Measurements from ENCODE around the gene TEAD2.
"Not testable (repeated sequence)": the region's sequence is repeated elsewhere in the genome, so short reads cannot be mapped to it uniquely, and the experiment has no call there.

The TEAD2 gene

GRCh38 chr19:49328741-49329140, 33.5 kb downstream of the TEAD2 start:
- Histone ChIP-seq H3K27me3 (ENCODE audit: insufficient read depth, low read length) (no peaks in the 10 kb centered on the region), H3F3A (ENCODE audit: insufficient read depth, low read length) (0 out of 2 replicates have a peak, but pooled peaks cover 4% of the 10 kb centered on the region), H3K79me2 (ENCODE audit: insufficient read depth, low read length) (no peaks in the 10 kb centered on the region), H3K9me2 (ENCODE audit: low read depth, low read length) (no peaks in the 10 kb centered on the region), H3K27ac (ENCODE audit: low read depth, low read length, poor library complexity, severe bottlenecking) (peak overlapping the region; percentile 96), H3K4me1 (ENCODE audit: insufficient read depth, low read length, severe bottlenecking) (peaks cover 81% of the 10 kb centered on the region), H4K20me1 (ENCODE audit: insufficient read depth, low read length) (no peaks in the 10 kb centered on the region), H3K4me2 (ENCODE audit: low read length) (peak overlapping the region; percentile 50), H3K9me3 (ENCODE audit: low read length) (peaks cover under 1% of the 10 kb centered on the region; the same call in 1 of the 2 replicates), H3K36me3 (ENCODE audit: insufficient read depth, low read length) (peaks cover 10% of the 10 kb centered on the region; the same call in 1 of the 2 replicates), H2AFZ (ENCODE audit: low read length) (no peak overlapping the region), H3K4me3 (ENCODE audit: low read depth, low read length, poor library complexity, severe bottlenecking) (peak overlapping the region; percentile 42), H3K9ac (ENCODE audit: low read length) (peak overlapping the region; percentile 33; the same call in 1 of the 2 replicates)
- TF ChIP-seq, protein P1, sequence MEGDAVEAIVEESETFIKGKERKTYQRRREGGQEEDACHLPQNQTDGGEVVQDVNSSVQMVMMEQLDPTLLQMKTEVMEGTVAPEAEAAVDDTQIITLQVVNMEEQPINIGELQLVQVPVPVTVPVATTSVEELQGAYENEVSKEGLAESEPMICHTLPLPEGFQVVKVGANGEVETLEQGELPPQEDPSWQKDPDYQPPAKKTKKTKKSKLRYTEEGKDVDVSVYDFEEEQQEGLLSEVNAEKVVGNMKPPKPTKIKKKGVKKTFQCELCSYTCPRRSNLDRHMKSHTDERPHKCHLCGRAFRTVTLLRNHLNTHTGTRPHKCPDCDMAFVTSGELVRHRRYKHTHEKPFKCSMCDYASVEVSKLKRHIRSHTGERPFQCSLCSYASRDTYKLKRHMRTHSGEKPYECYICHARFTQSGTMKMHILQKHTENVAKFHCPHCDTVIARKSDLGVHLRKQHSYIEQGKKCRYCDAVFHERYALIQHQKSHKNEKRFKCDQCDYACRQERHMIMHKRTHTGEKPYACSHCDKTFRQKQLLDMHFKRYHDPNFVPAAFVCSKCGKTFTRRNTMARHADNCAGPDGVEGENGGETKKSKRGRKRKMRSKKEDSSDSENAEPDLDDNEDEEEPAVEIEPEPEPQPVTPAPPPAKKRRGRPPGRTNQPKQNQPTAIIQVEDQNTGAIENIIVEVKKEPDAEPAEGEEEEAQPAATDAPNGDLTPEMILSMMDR (IDR thresholded peaks at IDR 0.05; ENCODE audit: low read length): no peak
- TF ChIP-seq EZH2 (IDR thresholded peaks at IDR 0.05; ENCODE audit: borderline replicate concordance, low read length): no peak

DNA sequence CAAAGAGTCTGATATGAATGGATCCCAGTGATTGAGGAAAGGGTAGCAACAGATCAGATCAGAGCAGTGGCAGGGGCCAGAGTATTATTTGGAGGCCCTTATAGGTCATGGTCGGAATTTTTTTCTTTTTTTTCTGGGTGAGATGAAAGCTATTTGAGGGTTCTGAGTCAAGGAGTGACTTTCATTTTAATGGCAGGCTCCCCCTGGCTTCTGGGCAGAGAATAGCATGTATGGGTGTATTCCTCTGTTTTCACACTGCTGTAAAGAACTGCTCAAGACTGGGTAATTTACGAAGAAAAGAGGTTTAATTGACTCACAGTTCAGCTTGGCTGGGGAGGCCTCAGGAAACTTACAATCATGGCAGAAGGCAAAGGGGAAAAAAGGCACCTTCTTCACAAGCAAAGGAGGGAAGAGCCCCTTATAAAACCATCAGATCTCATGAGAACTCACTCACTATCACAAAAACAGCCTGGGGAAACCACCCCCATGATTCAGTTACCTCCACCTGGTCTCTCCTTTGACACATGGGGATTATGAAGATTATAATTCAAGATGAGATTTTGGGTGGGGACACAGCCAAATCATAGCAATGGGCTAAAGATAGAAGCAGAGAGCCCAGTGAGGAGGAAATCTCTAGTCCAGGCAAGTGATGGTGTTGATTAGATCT, 34.2 kb downstream of the TEAD2 start:
- no peak overlapping the region for H2AFZ ChIP-seq (ENCODE audit: low read length)
- TF ChIP-seq, protein P1 (IDR thresholded peaks at IDR 0.05; ENCODE audit: low read length): peak; percentile 77
- no peak for TF ChIP-seq EZH2 (IDR thresholded peaks at IDR 0.05; ENCODE audit: borderline replicate concordance, low read length)
- peaks cover 5% of the 10 kb centered on the region; the same call in 1 of the 2 replicates for H3K9me3 ChIP-seq (ENCODE audit: low read length)
- no peaks in the 10 kb centered on the region for H3K27me3 ChIP-seq (ENCODE audit: insufficient read depth, low read length)
- H3K27ac ChIP-seq (ENCODE audit: low read depth, low read length, poor library complexity, severe bottlenecking): peak overlapping the region; percentile 96
- no peaks in the 10 kb centered on the region for H4K20me1 ChIP-seq (ENCODE audit: insufficient read depth, low read length)
- H3F3A ChIP-seq (ENCODE audit: insufficient read depth, low read length): 0 out of 2 replicates have a peak, but pooled peaks cover 7% of the 10 kb centered on the region
- H3K9ac ChIP-seq (ENCODE audit: low read length): peak overlapping the region; percentile 33; the same call in 1 of the 2 replicates
- H3K4me3 ChIP-seq (ENCODE audit: low read depth, low read length, poor library complexity, severe bottlenecking): peak overlapping the region; percentile 42
- no peaks in the 10 kb centered on the region for H3K9me2 ChIP-seq (ENCODE audit: low read depth, low read length)
- peaks cover 74% of the 10 kb centered on the region for H3K4me1 ChIP-seq (ENCODE audit: insufficient read depth, low read length, severe bottlenecking)
- H3K36me3 ChIP-seq (ENCODE audit: insufficient read depth, low read length): peaks cover 14% of the 10 kb centered on the region; the same call in 1 of the 2 replicates
- peak overlapping the region; percentile 50 for H3K4me2 ChIP-seq (ENCODE audit: low read length)
- H3K79me2 ChIP-seq (ENCODE audit: insufficient read depth, low read length): no peaks in the 10 kb centered on the region

DNA sequence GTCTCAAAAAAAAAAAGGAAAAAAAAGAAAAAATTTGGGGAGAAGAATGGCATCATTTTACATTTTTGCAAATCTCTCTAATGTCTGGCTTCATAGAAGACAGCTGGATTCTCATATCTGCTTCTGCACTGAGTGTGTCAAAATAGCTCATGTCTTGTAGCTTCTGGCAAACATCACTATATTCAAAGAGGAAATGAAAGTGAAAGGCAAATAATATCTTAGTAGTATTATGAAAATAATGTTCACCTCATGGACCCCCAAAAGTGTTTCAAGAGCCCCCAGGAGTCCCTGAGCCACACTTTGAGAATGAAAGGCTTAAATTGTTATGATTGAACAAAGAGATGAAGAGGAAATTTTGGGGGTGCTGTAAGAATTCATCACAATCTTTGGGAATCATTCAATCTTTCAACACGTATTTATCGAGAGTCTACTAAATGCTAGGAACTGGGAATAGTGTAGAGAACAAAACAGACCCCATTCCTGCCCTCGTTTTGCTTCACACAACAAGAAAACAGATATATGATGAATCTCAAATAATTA, 36.0 kb downstream of the TEAD2 start:
- TF ChIP-seq, protein P1 (IDR thresholded peaks at IDR 0.05; ENCODE audit: low read length): no peak
- no peak for TF ChIP-seq EZH2 (IDR thresholded peaks at IDR 0.05; ENCODE audit: borderline replicate concordance, low read length)
- Histone ChIP-seq H3K79me2 (ENCODE audit: insufficient read depth, low read length) (no peaks in the 10 kb centered on the region), H3K9me3 (ENCODE audit: low read length) (peaks cover 8% of the 10 kb centered on the region; the same call in 1 of the 2 replicates), H4K20me1 (ENCODE audit: insufficient read depth, low read length) (no peaks in the 10 kb centered on the region), H3K9me2 (ENCODE audit: low read depth, low read length) (no peaks in the 10 kb centered on the region), H3K27ac (ENCODE audit: low read depth, low read length, poor library complexity, severe bottlenecking) (peak overlapping the region; percentile 96), H3K9ac (ENCODE audit: low read length) (peak overlapping the region; percentile 50), H2AFZ (ENCODE audit: low read length) (no peak overlapping the region), H3K4me1 (ENCODE audit: insufficient read depth, low read length, severe bottlenecking) (peaks cover 56% of the 10 kb centered on the region), H3K36me3 (ENCODE audit: insufficient read depth, low read length) (peaks cover 14% of the 10 kb centered on the region; the same call in 1 of the 2 replicates), H3K4me3 (ENCODE audit: low read depth, low read length, poor library complexity, severe bottlenecking) (no peak overlapping the region), H3K4me2 (ENCODE audit: low read length) (peak overlapping the region; percentile 64), H3K27me3 (ENCODE audit: insufficient read depth, low read length) (no peaks in the 10 kb centered on the region), H3F3A (ENCODE audit: insufficient read depth, low read length) (0 out of 2 replicates have a peak, but pooled peaks cover 3% of the 10 kb centered on the region)

DNA sequence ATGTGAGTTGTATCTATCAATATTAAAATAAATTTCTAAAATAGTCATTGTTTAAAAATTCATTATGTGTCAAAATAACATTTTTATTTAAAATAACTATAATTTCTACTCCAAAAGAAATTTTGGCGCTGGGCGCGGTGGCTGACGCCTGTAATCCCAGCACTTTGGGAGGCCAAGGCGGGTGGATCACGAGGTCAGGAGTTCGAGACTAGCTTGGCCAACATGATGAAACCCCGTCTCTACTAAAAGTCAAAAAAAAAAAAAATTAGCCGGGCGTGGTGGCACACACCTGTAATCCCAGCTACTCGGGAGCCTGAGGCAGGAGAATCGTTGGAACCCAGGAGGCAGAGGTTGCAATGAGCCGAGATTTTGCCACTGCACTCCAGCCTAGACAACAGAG, 36.5 kb downstream of the TEAD2 start:
- peaks cover 14% of the 10 kb centered on the region; the same call in 1 of the 2 replicates for H3K36me3 ChIP-seq (ENCODE audit: insufficient read depth, low read length)
- not testable (repeated sequence) for H3K79me2 ChIP-seq (ENCODE audit: insufficient read depth, low read length); H3K9me3 ChIP-seq (ENCODE audit: low read length); H3K4me3 ChIP-seq (ENCODE audit: low read depth, low read length, poor library complexity, severe bottlenecking); H4K20me1 ChIP-seq (ENCODE audit: insufficient read depth, low read length); H3K9ac ChIP-seq (ENCODE audit: low read length); H3K9me2 ChIP-seq (ENCODE audit: low read depth, low read length); H2AFZ ChIP-seq (ENCODE audit: low read length); H3F3A ChIP-seq (ENCODE audit: insufficient read depth, low read length); H3K27me3 ChIP-seq (ENCODE audit: insufficient read depth, low read length)
- peak overlapping the region; percentile 64 for H3K4me2 ChIP-seq (ENCODE audit: low read length)
- H3K27ac ChIP-seq (ENCODE audit: low read depth, low read length, poor library complexity, severe bottlenecking): peak overlapping the region; percentile 96
- H3K4me1 ChIP-seq (ENCODE audit: insufficient read depth, low read length, severe bottlenecking): peaks cover 52% of the 10 kb centered on the region
